A549 (cell line): ENCODE measurements around the gene DISP2. TPM values are rescaled to one million over a fixed set of nuclear protein-coding genes. Genes with fewer than 3 reads are reported as not detected.

ENCODE experiments used
- ATAC-seq, 2 experiments: fragments of 200-7000 bp in 1 of 2; fragments of >200 bp in 1 of 2; cut with Nextera tagmentation in 1 of 2; cut with Tn5 transposase in 1 of 2; 3 replicates each; pipeline versions ENCODE4 v1.8.0 to v1.9.1; 2018 to 2020; ENCODE audit warnings: mild to moderate bottlenecking in 1 of 2, moderate library complexity in 1 of 2
- CTCF ChIA-PET: fragments of 300-600 bp; sonication (Branson Sonifier 250); formaldehyde crosslinking; extraction: SDS; loops from one replicate; lab custom pipeline; 2021; ENCODE audit warnings: antibody characterized with exemption, inconsistent platforms; lab: Yijun Ruan, JAX
- POLR2A ChIA-PET: fragments of 350-600 bp; formaldehyde crosslinking; extraction: SDS; loops from one replicate; lab custom pipeline; 2021; ENCODE audit warnings: antibody characterized with exemption, inconsistent platforms; lab: Yijun Ruan, JAX
- DNase-seq, 2 experiments: peaks; one replicate each; pipeline versions ENCODE4 v3.0.0 to v3.0.0-alpha.2; 2011 to 2016; ENCODE audit warnings: low read depth in 1 of 2, low spot score in 1 of 2
- FAIRE-seq: peaks from 2 replicates; lab custom pipeline; 2011; peaks lifted over from hg19 to GRCh38; lab: Jason Lieb, UNC
- H3K27ac ChIP-seq, 2 experiments: fragments of >200 bp; sonication (Bioruptor Twin); formaldehyde crosslinking; 3 replicates each; pipeline ENCODE4 v1.5.1; 2016 to 2017
- H3K4me1 ChIP-seq: fragments of >200 bp; sonication (Bioruptor Twin); formaldehyde crosslinking; 3 replicates; pipeline ENCODE4 v1.6.1; 2016
- H3K4me2 ChIP-seq: fragments of >200 bp; sonication (Bioruptor Twin); formaldehyde crosslinking; 3 replicates; pipeline ENCODE4 v1.6.1; 2016
- H3K4me3 ChIP-seq: fragments of >200 bp; sonication (Bioruptor Twin); formaldehyde crosslinking; 3 replicates; pipeline ENCODE4 v1.5.1; 2016
- H3K9me3 ChIP-seq: fragments of >200 bp; sonication (Bioruptor Twin); formaldehyde crosslinking; 3 replicates; pipeline ENCODE4 v1.6.1; 2016
- CBX2 ChIP-seq: fragments of 200-600 bp; sonication (generic); IDR thresholded peaks from 2 replicates; pipeline ENCODE4 v1.6.1; 2016; ENCODE audit warnings: low read depth, mild to moderate bottlenecking, borderline replicate concordance
- CHD2 ChIP-seq: fragments of 150-350 bp; IDR thresholded peaks from 2 replicates; pipeline ENCODE4 v1.6.1; 2014; ENCODE audit warnings: low read length; ENCODE audit not compliant: partially characterized antibody
- E2F6 ChIP-seq: IDR thresholded peaks from 2 replicates; pipeline ENCODE4 v1.6.1; 2012; ENCODE audit warnings: low read depth, borderline replicate concordance
- FOXS1 ChIP-seq: fragments of 250-450 bp; sonication (Bioruptor Pico); IDR thresholded peaks from 2 replicates; pipeline ENCODE4 v1.5.0; 2020; ENCODE audit warnings: mild to moderate bottlenecking, moderate library complexity
- HEYL ChIP-seq: fragments of 250-450 bp; sonication (Bioruptor Pico); IDR thresholded peaks from 2 replicates; pipeline ENCODE4 v1.8.0; 2021; ENCODE audit warnings: mild to moderate bottlenecking, moderate library complexity
- HMGXB4 ChIP-seq: fragments of 250-450 bp; sonication (Bioruptor Pico); IDR thresholded peaks from 2 replicates; pipeline ENCODE4 v1.5.0; 2021; ENCODE audit warnings: mild to moderate bottlenecking, moderate library complexity, borderline replicate concordance
- JUN ChIP-seq, 2 experiments: fragments of >200 bp; sonication (Bioruptor Twin); formaldehyde crosslinking; IDR thresholded peaks; 2 replicates in 1 of 2; 3 replicates in 1 of 2; pipeline ENCODE4 v1.6.1; 2016 to 2017
- JUNB ChIP-seq: fragments of >200 bp; sonication (Bioruptor Twin); formaldehyde crosslinking; IDR thresholded peaks from 2 replicates; pipeline ENCODE4 v1.6.1; 2016
- POLR2AphosphoS2 ChIP-seq: conservative IDR thresholded peaks from 2 replicates; pipeline ENCODE4 v1.6.1; 2012; ENCODE audit warnings: low read length, improper control_type of control experiment, inconsistent platforms
- RCOR1 ChIP-seq: fragments of 150-350 bp; IDR thresholded peaks from 2 replicates; pipeline ENCODE4 v1.6.1; 2014; ENCODE audit warnings: antibody characterized with exemption, low read length, low read depth
- RFX5 ChIP-seq: fragments of 450-650 bp; IDR thresholded peaks from 2 replicates; pipeline ENCODE4 v1.7.1; 2014; ENCODE audit warnings: antibody characterized with exemption, mild to moderate bottlenecking, moderate library complexity
- TP53 ChIP-seq: fragments of 250-450 bp; sonication (Bioruptor Pico); IDR thresholded peaks from 2 replicates; pipeline ENCODE4 v1.5.0; 2021; ENCODE audit warnings: mild to moderate bottlenecking, moderate library complexity
- ZNF302 ChIP-seq: fragments of 250-450 bp; sonication (Bioruptor Pico); IDR thresholded peaks from 2 replicates; pipeline ENCODE4 v1.9.0; 2021; ENCODE audit warnings: inconsistent platforms, mild to moderate bottlenecking, moderate library complexity
- WGBS: methylation state at CpG from one replicate; pipeline ENCODE4 v1.1.6; 2017; ENCODE audit errors: missing lambda C conversion rate; 5-methylcytosine and 5-hydroxymethylcytosine counted together
- polyA plus RNA-seq, 4 experiments: library from polyadenylated mRNA; depleted of rRNA in 3 of 4; stranded (reverse); fragments of >200 nt; fragmentation: RNase III in 1 of 4; extraction: RNeasy Plus Mini Kit Qiagen cat#74134 plus additional on column Dnase treatment in 1 of 4; gene quantifications; 2 replicates in 3 of 4; 3 replicates in 1 of 4; pipeline ENCODE4 v1.2.3, GENCODE V29; 2011 to 2017
- TF ChIP-seq, protein P1 (sequence below): fragments of >200 bp; sonication (Bioruptor Twin); formaldehyde crosslinking; IDR thresholded peaks from 2 replicates; pipeline ENCODE4 v1.6.1; 2016

DISP2 gene
- polyA plus RNA-seq, 2 of the 4 experiments (the other 2 are of a cell fraction) = 0.26 to 0.56 TPM

DNA sequence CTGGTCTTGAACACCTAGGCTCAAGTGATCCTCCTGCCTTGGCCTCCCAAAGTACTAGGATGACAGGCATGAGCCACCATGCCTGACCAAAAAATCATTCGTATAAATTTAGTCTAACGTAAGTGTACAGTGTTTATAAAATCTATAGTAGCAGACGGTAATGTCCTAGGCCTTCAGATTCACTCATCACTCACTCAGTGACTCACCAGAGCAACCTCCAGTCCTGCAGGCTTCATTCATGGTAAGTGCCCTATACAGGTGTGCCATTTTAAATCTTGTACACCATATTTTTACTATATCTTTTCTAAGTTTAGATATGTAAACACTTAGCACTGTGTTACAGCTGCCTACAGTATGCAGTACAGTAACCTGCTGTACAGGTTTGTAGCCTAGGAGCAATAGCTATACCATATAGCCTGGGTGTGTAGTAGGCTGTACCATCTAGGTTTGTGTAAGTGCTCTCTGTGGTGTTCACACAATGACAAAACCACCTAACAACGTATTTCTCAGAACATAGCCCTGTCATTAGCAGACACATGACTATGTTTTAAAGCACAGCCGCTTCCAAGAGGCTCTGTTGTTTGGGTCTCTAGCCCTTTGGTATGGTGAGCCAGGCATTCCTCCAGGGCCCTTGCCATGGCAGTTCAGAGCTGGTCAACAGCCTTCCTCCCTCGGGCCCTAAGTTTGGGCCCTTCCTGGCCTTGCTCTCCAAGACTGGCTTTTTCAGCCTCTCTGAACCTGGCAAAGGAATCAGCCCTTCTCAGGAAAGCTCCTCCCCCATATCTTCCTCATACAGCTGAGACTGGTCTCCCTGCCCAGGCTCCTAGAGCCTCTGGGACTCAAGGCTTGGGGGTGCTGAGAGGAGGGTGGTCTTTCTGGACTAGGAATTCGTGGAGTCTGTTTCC is 15.4 kb upstream of the DISP2 start:
- ATAC-seq = no peak
- TF ChIP-seq, protein P1, sequence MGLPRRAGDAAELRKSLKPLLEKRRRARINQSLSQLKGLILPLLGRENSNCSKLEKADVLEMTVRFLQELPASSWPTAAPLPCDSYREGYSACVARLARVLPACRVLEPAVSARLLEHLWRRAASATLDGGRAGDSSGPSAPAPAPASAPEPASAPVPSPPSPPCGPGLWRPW = no peak
- TF ChIP-seq POLR2AphosphoS2 = no peak
- no peak for TF ChIP-seq JUNB
- TF ChIP-seq HMGXB4 = no peak
- no peak for TF ChIP-seq E2F6
- no peak for TF ChIP-seq TP53 (CRISPR knock-in tag)
- no peak for TF ChIP-seq CBX2
- no peak for TF ChIP-seq FOXS1 (CRISPR knock-in tag)
- TF ChIP-seq ZNF302 (CRISPR knock-in tag) = no peak
- no peak for TF ChIP-seq JUN (IDR thresholded peaks at IDR 0.05)
- FAIRE-seq = no peak
- peak overlapping the region in 1 of 2 experiments; percentile 71; a peak in 4 of 6 replicates for H3K27ac ChIP-seq
- no peak overlapping the region for H3K4me2 ChIP-seq
- H3K9me3 ChIP-seq = no peaks in the 10 kb centered on the region
- no peak for DNase-seq
- H3K4me3 ChIP-seq = no peak overlapping the region
- CTCF ChIA-PET = interaction anchor here (0.7 to 10.2 kb wide), 17 partner anchors 8 to 125 kb away, joined by 3 to 139 read pairs (median 9); partner anchors contain the start of genes DISP2, INAFM2 and PLCB2
- H3K4me1 ChIP-seq = peaks cover 64% of the 10 kb centered on the region
- 34% methylated on average over 5 of the region's 7 CpGs for WGBS
- POLR2A ChIA-PET = no interaction called here

DNA sequence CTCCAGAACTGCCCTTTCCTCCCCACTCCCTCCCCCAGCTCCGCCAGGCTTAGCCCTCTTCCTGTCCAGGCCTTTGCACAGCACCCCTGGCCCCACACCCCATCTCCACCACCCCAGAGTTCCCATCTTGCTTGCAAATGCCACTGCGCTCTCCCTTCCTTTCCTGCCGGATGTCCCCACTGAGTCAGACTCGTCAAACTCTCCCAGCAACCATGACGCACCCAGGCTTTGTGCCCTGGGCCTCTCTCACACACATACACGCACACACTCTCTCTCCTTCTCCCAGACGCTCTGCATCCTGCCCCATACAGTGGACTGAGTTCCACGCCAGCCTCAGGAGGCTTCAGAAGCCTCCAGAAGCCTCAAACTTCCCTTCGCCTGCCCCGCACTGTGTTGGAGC is 14.5 kb upstream of the DISP2 start:
- H3K9me3 ChIP-seq = no peaks in the 10 kb centered on the region
- FAIRE-seq (no peak), ATAC-seq (no peak), DNase-seq (no peak)
- CTCF ChIA-PET = interaction anchor here (0.7 to 10.2 kb wide), 21 partner anchors 9 to 129 kb away, joined by 3 to 135 read pairs (median 7); partner anchors contain the start of genes DISP2, INAFM2, KNSTRN and PLCB2
- peaks cover 56% of the 10 kb centered on the region for H3K4me1 ChIP-seq
- POLR2A ChIA-PET = no interaction called here
- H3K4me2 ChIP-seq = no peak overlapping the region
- H3K27ac ChIP-seq = peak overlapping the region in 1 of 2 experiments; percentile 71; a peak in 4 of 6 replicates
- WGBS = 67% methylated on average over 10 of the region's 10 CpGs
- no peak overlapping the region for H3K4me3 ChIP-seq
- peak; percentile 82 for TF ChIP-seq RFX5
- TF ChIP-seq, protein P1 = no peak
- no peak for TF ChIP-seq RCOR1

DNA sequence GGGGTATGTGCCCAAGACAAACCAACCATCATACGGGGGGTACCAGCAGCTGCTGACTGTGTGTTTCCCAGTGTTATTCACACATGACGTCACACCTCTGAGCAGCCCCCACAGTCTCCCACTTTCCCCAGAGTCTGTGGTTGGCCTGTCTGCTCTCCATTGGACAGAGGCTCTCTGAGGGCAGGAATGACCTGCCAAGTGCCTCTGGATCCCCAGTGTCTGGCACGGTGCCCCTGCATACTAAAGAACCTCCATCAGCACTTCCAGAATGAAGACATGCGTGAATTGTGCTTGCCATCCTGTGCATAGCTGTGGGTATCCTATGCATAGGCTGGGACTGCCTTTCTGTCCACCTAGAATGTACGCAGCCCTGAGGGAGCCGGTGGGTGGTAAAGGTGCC is 13.8 kb upstream of the DISP2 start:
- POLR2A ChIA-PET = no interaction called here
- no peak overlapping the region for H3K4me3 ChIP-seq
- H3K9me3 ChIP-seq = no peaks in the 10 kb centered on the region
- H3K4me2 ChIP-seq = no peak overlapping the region
- peak overlapping the region in 1 of 2 experiments; percentile 71; a peak in 3 of 6 replicates for H3K27ac ChIP-seq
- WGBS = 43% methylated on average over 5 of the region's 6 CpGs
- no peak for TF ChIP-seq CHD2
- TF ChIP-seq TP53 (CRISPR knock-in tag) = no peak
- no peak for TF ChIP-seq HEYL (CRISPR knock-in tag)
- DNase-seq (no peak), ATAC-seq (no peak), FAIRE-seq (no peak)
- H3K4me1 ChIP-seq = peaks cover 49% of the 10 kb centered on the region
- CTCF ChIA-PET = interaction anchor here (0.6 to 10.2 kb wide), 42 partner anchors 8 to 236 kb away, joined by 3 to 135 read pairs (median 6); partner anchors contain the start of genes BMF, DISP2, INAFM2 and KNSTRN
